Suprapubic skin (tissue), 4 donors: ENCODE results near the gene FAM219A. TPM values are rescaled to one million over a fixed set of nuclear protein-coding genes. Genes with fewer than 3 reads are reported as not detected.

Experiments used
- DNase-seq, 2 donors: peaks; one replicate each; pipeline ENCODE4 v3.0.0-alpha.2; 2019; ENCODE audit warnings: low spot score in 2 of 2
- H3K27ac ChIP-seq: fragments of 200-600 bp; sonication (generic); one replicate; pipeline ENCODE4 v1.5.1; 2019
- H3K27me3 ChIP-seq: fragments of 200-600 bp; sonication (generic); one replicate; pipeline ENCODE4 v1.5.1; 2019
- H3K36me3 ChIP-seq: fragments of 200-600 bp; sonication (generic); one replicate; pipeline ENCODE4 v1.5.1; 2019
- H3K4me1 ChIP-seq: fragments of 200-600 bp; sonication (generic); one replicate; pipeline ENCODE4 v1.5.1; 2019
- H3K4me3 ChIP-seq: fragments of 200-600 bp; sonication (generic); one replicate; pipeline ENCODE4 v1.5.1; 2019; ENCODE audit warnings: mild to moderate bottlenecking
- H3K9me3 ChIP-seq: fragments of 200-600 bp; sonication (generic); one replicate; pipeline ENCODE4 v1.5.1; 2019
- EP300 ChIP-seq: sonication (generic); formaldehyde crosslinking; IDR thresholded peaks from one replicate; pipeline ENCODE4 v1.6.1; 2017; ENCODE audit warnings: antibody characterized with exemption
- POLR2A ChIP-seq, 2 donors: fragments of 450-650 bp; IDR thresholded peaks; one replicate each; pipeline ENCODE4 v1.6.1; 2017; ENCODE audit warnings: antibody characterized with exemption in 2 of 2, mild to moderate bottlenecking in 2 of 2, moderate library complexity in 2 of 2
- POLR2AphosphoS5 ChIP-seq, 3 donors: sonication (generic); formaldehyde crosslinking; IDR thresholded peaks; one replicate each; pipeline ENCODE4 v1.6.1; 2017; ENCODE audit warnings: antibody characterized with exemption in 3 of 3
- WGBS: methylation state at CpG from one replicate; pipeline ENCODE4 v1.1.5; 2018; 5-methylcytosine and 5-hydroxymethylcytosine counted together
- total RNA-seq, 4 donors: library from RNA; depleted of rRNA; stranded (reverse); fragments of >200 nt; gene quantifications; one replicate each; pipeline ENCODE4 v1.1.0, GENCODE V29; 2016
- TF ChIP-seq, protein P1 (sequence below), 2 donors: fragments of 200-600 bp in 1 of 2; fragments of 450-650 bp in 1 of 2; sonication (generic) in 1 of 2; IDR thresholded peaks; one replicate each; pipeline ENCODE4 v1.5.1; 2016 to 2019; ENCODE audit warnings: antibody characterized with exemption in 2 of 2, mild to moderate bottlenecking in 1 of 2, moderate library complexity in 1 of 2

Gene FAM219A
- total RNA-seq, 4 donors from 2014 or later, result 12.6 to 17.0 (median 15.0) TPM

DNA sequence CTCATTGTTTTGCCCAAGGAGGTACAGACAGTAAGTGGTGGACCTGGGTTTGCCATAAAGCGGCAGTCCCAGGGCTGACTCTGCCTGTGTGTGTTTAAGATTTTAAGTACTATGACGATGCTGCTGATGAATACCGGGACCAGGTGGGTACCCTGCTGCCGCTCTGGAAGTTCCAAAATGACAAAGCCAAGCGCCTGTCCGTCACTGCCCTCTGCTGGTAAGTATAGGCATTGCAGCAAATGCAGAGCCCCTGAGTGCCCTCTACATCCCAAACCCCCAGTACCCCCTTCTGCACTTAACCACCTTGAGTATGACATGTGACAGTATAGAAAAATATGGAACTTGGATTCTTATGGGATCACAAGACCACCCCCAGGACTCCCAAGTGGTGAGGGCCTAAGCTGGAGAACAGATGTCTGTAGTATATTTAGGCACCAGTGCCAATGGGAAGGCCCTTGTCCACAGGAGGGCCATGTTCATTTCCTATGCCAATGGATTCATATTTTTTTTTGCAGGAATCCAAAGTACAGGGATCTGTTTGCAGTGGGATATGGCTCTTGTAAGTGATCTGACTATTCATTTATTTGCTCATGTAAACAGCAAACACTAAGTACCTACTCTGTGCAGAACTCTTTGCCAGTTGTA, 42.4 kb upstream of the FAM219A start:
- no peaks in the 10 kb centered on the region for H3K9me3 ChIP-seq
- no peaks in the 10 kb centered on the region for H3K27me3 ChIP-seq
- no peaks in the 10 kb centered on the region for H3K36me3 ChIP-seq
- DNase-seq, result peak in 1 of 2 donors; percentile 77
- H3K4me1 ChIP-seq, result peaks cover 17% of the 10 kb centered on the region
- 0% methylated on average over 6 of the region's 6 CpGs for WGBS
- no peak overlapping the region for H3K27ac ChIP-seq
- no peak overlapping the region for H3K4me3 ChIP-seq
- TF ChIP-seq, protein P1, sequence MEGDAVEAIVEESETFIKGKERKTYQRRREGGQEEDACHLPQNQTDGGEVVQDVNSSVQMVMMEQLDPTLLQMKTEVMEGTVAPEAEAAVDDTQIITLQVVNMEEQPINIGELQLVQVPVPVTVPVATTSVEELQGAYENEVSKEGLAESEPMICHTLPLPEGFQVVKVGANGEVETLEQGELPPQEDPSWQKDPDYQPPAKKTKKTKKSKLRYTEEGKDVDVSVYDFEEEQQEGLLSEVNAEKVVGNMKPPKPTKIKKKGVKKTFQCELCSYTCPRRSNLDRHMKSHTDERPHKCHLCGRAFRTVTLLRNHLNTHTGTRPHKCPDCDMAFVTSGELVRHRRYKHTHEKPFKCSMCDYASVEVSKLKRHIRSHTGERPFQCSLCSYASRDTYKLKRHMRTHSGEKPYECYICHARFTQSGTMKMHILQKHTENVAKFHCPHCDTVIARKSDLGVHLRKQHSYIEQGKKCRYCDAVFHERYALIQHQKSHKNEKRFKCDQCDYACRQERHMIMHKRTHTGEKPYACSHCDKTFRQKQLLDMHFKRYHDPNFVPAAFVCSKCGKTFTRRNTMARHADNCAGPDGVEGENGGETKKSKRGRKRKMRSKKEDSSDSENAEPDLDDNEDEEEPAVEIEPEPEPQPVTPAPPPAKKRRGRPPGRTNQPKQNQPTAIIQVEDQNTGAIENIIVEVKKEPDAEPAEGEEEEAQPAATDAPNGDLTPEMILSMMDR (IDR thresholded peaks at IDR 0.05), result peak; percentile 91 to 97
- TF ChIP-seq POLR2AphosphoS5 (IDR thresholded peaks at IDR 0.05), result no peak

DNA sequence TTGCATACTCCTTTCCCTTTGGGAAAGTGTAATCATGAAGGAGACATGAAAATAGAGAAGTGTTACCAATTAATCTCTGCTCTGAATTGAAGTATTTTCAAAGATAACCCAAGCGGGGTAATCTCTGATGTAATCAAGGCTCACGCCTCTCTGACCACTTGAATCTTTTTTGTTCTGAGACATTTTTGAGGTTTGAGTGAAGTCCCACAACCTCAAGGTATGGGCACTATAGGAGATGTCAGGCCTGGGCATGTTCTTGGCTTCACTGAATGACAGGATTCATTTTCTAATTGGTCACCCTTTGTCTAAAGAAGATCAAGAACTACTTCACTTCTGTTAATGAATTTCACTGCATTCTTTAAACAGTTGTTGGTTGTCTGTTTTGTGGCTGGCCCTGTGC, 40.7 kb upstream of the FAM219A start:
- Histone ChIP-seq H3K36me3 (no peaks in the 10 kb centered on the region), H3K9me3 (no peaks in the 10 kb centered on the region), H3K4me1 (peaks cover 17% of the 10 kb centered on the region), H3K27me3 (peaks cover 5% of the 10 kb centered on the region), H3K27ac (no peak overlapping the region), H3K4me3 (no peak overlapping the region)
- TF ChIP-seq EP300 (no peak), POLR2A (IDR thresholded peaks at IDR 0.05) (no peak), POLR2AphosphoS5 (IDR thresholded peaks at IDR 0.05) (no peak)
- TF ChIP-seq, protein P1 (IDR thresholded peaks at IDR 0.05), result no peak
- 66% methylated on average over 2 of the region's 2 CpGs for WGBS
- no peak for DNase-seq

DNA sequence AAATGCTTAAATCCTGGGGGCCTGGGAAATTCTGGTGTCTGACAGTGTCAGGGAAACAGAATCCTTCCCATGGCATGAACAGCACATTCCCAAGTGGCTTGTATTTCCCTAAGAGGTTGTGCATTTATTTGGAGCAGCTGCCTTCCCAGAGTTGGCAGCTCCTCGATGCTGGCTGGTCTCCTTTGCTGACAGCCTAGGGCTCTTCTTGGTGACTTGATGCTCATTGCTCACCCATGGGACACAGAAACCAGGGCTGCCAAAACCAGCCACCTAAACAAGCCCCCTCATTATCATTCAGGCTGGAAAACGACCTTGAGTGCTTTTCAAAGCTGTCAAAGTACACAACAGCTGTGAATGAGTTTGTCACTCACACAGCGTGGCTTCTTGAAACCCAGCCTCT, 40.2 kb upstream of the FAM219A start:
- Histone ChIP-seq H3K9me3 (no peaks in the 10 kb centered on the region), H3K4me3 (no peak overlapping the region), H3K27me3 (peaks cover 5% of the 10 kb centered on the region), H3K36me3 (no peaks in the 10 kb centered on the region), H3K4me1 (peaks cover 17% of the 10 kb centered on the region), H3K27ac (no peak overlapping the region)
- TF ChIP-seq EP300 (no peak), POLR2AphosphoS5 (IDR thresholded peaks at IDR 0.05) (no peak), POLR2A (IDR thresholded peaks at IDR 0.05) (no peak)
- TF ChIP-seq, protein P1 (IDR thresholded peaks at IDR 0.05), result no peak
- 37% methylated on average over 3 of the region's 3 CpGs for WGBS
- DNase-seq, result no peak

DNA sequence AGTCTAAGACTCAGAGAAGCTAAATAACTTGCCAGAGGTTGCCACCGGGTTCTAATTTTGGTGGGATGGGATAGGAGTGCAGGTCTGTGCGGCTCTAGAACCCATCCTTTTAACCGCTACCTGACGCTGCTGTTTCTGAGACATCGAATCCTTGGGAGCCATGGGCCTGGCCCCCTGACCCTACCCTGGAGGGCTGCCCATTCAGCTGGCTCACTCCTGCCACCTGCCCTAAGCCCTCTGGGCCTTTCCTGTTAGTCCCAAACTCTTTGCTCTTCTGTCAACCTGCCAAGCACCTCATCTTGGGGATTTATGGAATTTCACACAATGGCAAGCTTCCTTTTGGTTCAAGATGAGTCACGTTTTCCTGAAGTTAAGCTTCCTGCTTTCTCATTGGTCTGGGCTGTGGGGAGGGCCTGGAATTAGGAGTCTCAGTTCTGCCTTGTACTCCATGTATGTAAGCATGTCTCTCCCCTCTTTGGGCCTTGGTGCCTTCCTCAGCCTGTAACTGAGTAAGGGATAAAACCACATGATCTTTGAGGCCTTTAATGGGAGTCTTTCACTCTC, 37.9 kb upstream of the FAM219A start:
- TF ChIP-seq POLR2AphosphoS5 (IDR thresholded peaks at IDR 0.05) (no peak), EP300 (no peak), POLR2A (IDR thresholded peaks at IDR 0.05) (no peak)
- TF ChIP-seq, protein P1 (IDR thresholded peaks at IDR 0.05), result no peak
- Histone ChIP-seq H3K4me1 (peaks cover 2% of the 10 kb centered on the region), H3K36me3 (no peaks in the 10 kb centered on the region), H3K27ac (no peak overlapping the region), H3K27me3 (peaks cover 5% of the 10 kb centered on the region), H3K9me3 (no peaks in the 10 kb centered on the region), H3K4me3 (no peak overlapping the region)
- DNase-seq, result no peak
- WGBS, result 82% methylated on average over 6 of the region's 6 CpGs

DNA sequence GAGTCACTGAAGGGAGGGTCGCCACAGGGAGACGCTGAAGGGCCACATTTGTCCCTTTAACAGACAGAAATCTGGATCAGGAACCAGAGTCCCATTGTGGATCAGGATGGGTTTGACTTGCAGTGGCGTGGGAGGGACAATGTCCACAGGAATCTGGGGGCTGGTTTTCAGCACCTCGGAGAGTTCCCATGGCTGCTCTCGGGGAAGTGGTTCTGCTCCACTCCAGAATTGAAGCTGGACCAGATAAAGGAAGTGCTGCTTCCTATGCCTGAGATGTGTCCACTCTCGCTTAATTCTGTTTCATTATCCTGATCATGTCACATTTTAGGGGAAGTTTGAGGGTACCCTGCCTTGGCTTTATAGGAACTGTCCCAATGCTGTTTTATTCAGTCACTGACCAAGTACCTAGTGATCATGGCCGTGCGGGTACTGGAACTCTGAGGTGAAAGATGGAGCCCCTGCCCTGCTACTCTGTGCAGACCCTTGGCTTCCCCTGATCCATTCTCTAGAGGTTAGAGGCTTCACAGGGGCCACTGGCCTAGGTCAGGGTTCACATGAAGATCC, 35.7 kb upstream of the FAM219A start:
- H3K4me1 ChIP-seq, result no peaks in the 10 kb centered on the region
- H3K36me3 ChIP-seq, result no peaks in the 10 kb centered on the region
- H3K9me3 ChIP-seq, result no peaks in the 10 kb centered on the region
- TF ChIP-seq POLR2A (IDR thresholded peaks at IDR 0.05) (no peak), EP300 (no peak), POLR2AphosphoS5 (IDR thresholded peaks at IDR 0.05) (no peak)
- TF ChIP-seq, protein P1 (IDR thresholded peaks at IDR 0.05), result no peak
- peaks cover 13% of the 10 kb centered on the region for H3K27me3 ChIP-seq
- H3K27ac ChIP-seq, result no peak overlapping the region
- WGBS, result 39% methylated on average over 8 of the region's 8 CpGs
- DNase-seq, result no peak
- no peak overlapping the region for H3K4me3 ChIP-seq
